Measurements from ENCODE around the gene KBTBD2.
A peak's percentile ranks its signal among the peaks of the same experiment; 100 is the strongest.
"Not testable (repeated sequence)": the region's sequence is repeated elsewhere in the genome, so short reads cannot be mapped to it uniquely, and the experiment has no call there.

Gene KBTBD2

GRCh38 chr7:32892521-32893206, 1.1 kb upstream of the KBTBD2 start:
- no peak for FAIRE-seq

GRCh38 chr7:32891800-32892520, 400 bp upstream of the KBTBD2 start:
- peak; percentile 69 for FAIRE-seq

- FAIRE-seq: no peak
Measured at GRCh38 chr7:32890793-32891042, 842 bp downstream of the KBTBD2 start.

GRCh38 chr7:32890010-32890792, 1.4 kb downstream of the KBTBD2 start:
- FAIRE-seq: no peak

GRCh38 chr7:32888505-32888904, 3.1 kb downstream of the KBTBD2 start:
- no peak for FAIRE-seq

GRCh38 chr7:32887395-32887794, 4.2 kb downstream of the KBTBD2 start:
- no peak for FAIRE-seq

- peak; percentile 49 for FAIRE-seq
Measured at GRCh38 chr7:32881074-32881982, 10.2 kb downstream of the KBTBD2 start.

- no peak for FAIRE-seq
Measured at GRCh38 chr7:32879460-32879859, 12.1 kb downstream of the KBTBD2 start.

GRCh38 chr7:32878023-32878422, 13.5 kb downstream of the KBTBD2 start:
- FAIRE-seq: not testable (repeated sequence)

GRCh38 chr7:32872421-32872820, 19.1 kb downstream of the KBTBD2 start:
- FAIRE-seq: no peak

GRCh38 chr7:32871624-32872371, 19.8 kb downstream of the KBTBD2 start:
- no peak for FAIRE-seq

- FAIRE-seq: no peak
Measured at GRCh38 chr7:32870298-32870697, 21.3 kb downstream of the KBTBD2 start.

- FAIRE-seq: no peak
Measured at GRCh38 chr7:32869716-32870115, 21.8 kb downstream of the KBTBD2 start.

GRCh38 chr7:32868116-32868515, 23.4 kb downstream of the KBTBD2 start:
- FAIRE-seq: no peak

GRCh38 chr7:32865448-32866030, 26.0 kb downstream of the KBTBD2 start:
- no peak for FAIRE-seq

- FAIRE-seq: not testable (repeated sequence)
Measured at GRCh38 chr7:32863872-32864271, 27.7 kb downstream of the KBTBD2 start.

GRCh38 chr7:32860090-32860489, 31.5 kb downstream of the KBTBD2 start:
- FAIRE-seq: no peak

- no peak for FAIRE-seq
Measured at GRCh38 chr7:32858648-32859047, 32.9 kb downstream of the KBTBD2 start.

GRCh38 chr7:32857063-32857462, 34.5 kb downstream of the KBTBD2 start:
- not testable (repeated sequence) for FAIRE-seq

GRCh38 chr7:32855837-32856775, 35.5 kb downstream of the KBTBD2 start:
- not testable (repeated sequence) for FAIRE-seq

GRCh38 chr7:32850654-32851053, 40.9 kb downstream of the KBTBD2 start:
- not testable (repeated sequence) for FAIRE-seq
